ENCODE results near the gene DDX11.
"Not testable (repeated sequence)": the region's sequence is repeated elsewhere in the genome, so short reads cannot be mapped to it uniquely, and the experiment has no call there.

- not testable (repeated sequence) for TF ChIP-seq ZNF280D (tag by site-specific recombination; IDR thresholded peaks at IDR 0.05); MYNN (tag by site-specific recombination; IDR thresholded peaks at IDR 0.05; ENCODE audit: borderline replicate concordance); ZNF132 (tag by site-specific recombination; IDR thresholded peaks at IDR 0.05; ENCODE audit: borderline replicate concordance); CTCF (tag by site-specific recombination; IDR thresholded peaks at IDR 0.05); ZNF776 (tag by site-specific recombination; IDR thresholded peaks at IDR 0.05; ENCODE audit: borderline replicate concordance); REST (tag by site-specific recombination; IDR thresholded peaks at IDR 0.05); ZNF549 (tag by site-specific recombination; IDR thresholded peaks at IDR 0.05); TRIM28 (IDR thresholded peaks at IDR 0.05; ENCODE audit: borderline replicate concordance, low read length); ZNF433 (tag by site-specific recombination; IDR thresholded peaks at IDR 0.05; ENCODE audit: low read depth)
Observed at GRCh38 chr12:31115092-31115601, 41.5 kb downstream of the DDX11 start.

All from HEK293 (cell line).